Tibial artery (tissue), 4 donors: Measurements from ENCODE around the gene WNT9B.
A peak's percentile ranks its signal among the peaks of the same experiment; 100 is the strongest.

ENCODE experiments used
- DNase-seq, 2 donors: peaks; one replicate each; pipeline ENCODE4 v3.0.0-alpha.2; 2019
- H3K27ac ChIP-seq, 2 donors: fragments of 200-600 bp; sonication (generic) in 1 of 2; 1 replicate in 1 of 2; 2 replicates in 1 of 2; pipeline ENCODE4 v1.5.1; 2018 to 2019; ENCODE audit warnings: mild to moderate bottlenecking in 1 of 2
- H3K27me3 ChIP-seq, 2 donors: fragments of 200-600 bp; sonication (generic) in 1 of 2; one replicate each; pipeline versions ENCODE4 v1.5.1 to v1.6.0; 2016 to 2019
- H3K36me3 ChIP-seq, 3 donors: fragments of 200-600 bp; sonication (generic) in 2 of 3; one replicate each; pipeline ENCODE4 v1.5.1; 2016 to 2019; ENCODE audit warnings: mild to moderate bottlenecking in 2 of 3
- H3K4me1 ChIP-seq, 4 donors: fragments of 200-600 bp; sonication (generic) in 2 of 4; 1 replicate in 3 of 4; 2 replicates in 1 of 4; pipeline ENCODE4 v1.5.1; 2016 to 2019
- H3K4me3 ChIP-seq, 2 donors: fragments of 200-600 bp; sonication (generic) in 1 of 2; 1 replicate in 1 of 2; 2 replicates in 1 of 2; pipeline ENCODE4 v1.5.1; 2018 to 2019; ENCODE audit warnings: mild to moderate bottlenecking in 2 of 2
- H3K9me3 ChIP-seq, 3 donors: fragments of 200-600 bp; sonication (generic) in 1 of 3; one replicate each; pipeline ENCODE4 v1.5.1; 2016 to 2019
- CTCF ChIP-seq, 2 experiments: fragments of 200-600 bp in 1 of 2; fragments of 450-650 bp in 1 of 2; IDR thresholded peaks; one replicate each; pipeline ENCODE4 v1.5.1; 2017 to 2019; ENCODE audit warnings: antibody characterized with exemption in 2 of 2, mild to moderate bottlenecking in 1 of 2, moderate library complexity in 1 of 2
- intact Hi-C: fragments of 100-400 bp; cut with DNase I; formaldehyde crosslinking; loops from one replicate; pipeline ENCODE4 v1.15.0; 2023; ENCODE audit warnings: low total_unique reads

Gene WNT9B

GRCh38 chr17:46815474-46816353, 35.7 kb upstream of the WNT9B start:
- no peak overlapping the region for H3K27ac ChIP-seq
- no peaks in the 10 kb centered on the region for H3K36me3 ChIP-seq
- no peak for TF ChIP-seq CTCF (IDR thresholded peaks at IDR 0.05)
- intact Hi-C loops: loop anchor here (5.0 kb wide), 1 partner anchor 58 kb away; no protein-coding TSS in a partner anchor
- no peaks in the 10 kb centered on the region for H3K9me3 ChIP-seq
- H3K4me3 ChIP-seq: no peak overlapping the region
- DNase-seq: no peak
- peaks cover 4 to 94% of the 10 kb centered on the region in 2 donors for H3K27me3 ChIP-seq
- H3K4me1 ChIP-seq: peaks cover 0 to 24% (median 19%) of the 10 kb centered on the region in 4 donors

- intact Hi-C loops: loop anchor here (5.0 kb wide), 1 partner anchor 60 kb away; no protein-coding TSS in a partner anchor
- Histone ChIP-seq H3K9me3 (no peaks in the 10 kb centered on the region), H3K27me3 (peaks cover 4 to 96% of the 10 kb centered on the region in 2 donors), H3K4me3 (no peak overlapping the region), H3K27ac (no peak overlapping the region), H3K36me3 (no peaks in the 10 kb centered on the region), H3K4me1 (peaks cover 0 to 24% (median 19%) of the 10 kb centered on the region in 4 donors)
- TF ChIP-seq CTCF (IDR thresholded peaks at IDR 0.05): no peak
- DNase-seq: no peak
These were observed 34.1 kb upstream of the WNT9B start for GRCh38 chr17:46817151-46817900.

- H3K4me3 ChIP-seq: no peak overlapping the region
- no peaks in the 10 kb centered on the region for H3K9me3 ChIP-seq
- no peaks in the 10 kb centered on the region for H3K36me3 ChIP-seq
- intact Hi-C loops: loop anchor here (5.0 kb wide), 1 partner anchor 61 kb away; no protein-coding TSS in a partner anchor
- peaks cover 4 to 95% of the 10 kb centered on the region in 2 donors for H3K27me3 ChIP-seq
- H3K27ac ChIP-seq: no peak overlapping the region
- DNase-seq: no peak
- no peak for TF ChIP-seq CTCF (IDR thresholded peaks at IDR 0.05)
- peaks cover 0 to 24% (median 19%) of the 10 kb centered on the region in 4 donors for H3K4me1 ChIP-seq
These were observed 33.5 kb upstream of the WNT9B start for GRCh38 chr17:46817901-46818209.

- DNase-seq: no peak
- Histone ChIP-seq H3K4me3 (peak within 1 kb of the TSS; percentile 28), H3K9me3 (no peaks in the 10 kb centered on the region), H3K27ac (no peak within 1 kb of the TSS), H3K4me1 (peaks cover 0 to 24% (median 19%) of the 10 kb centered on the region in 4 donors), H3K36me3 (no peaks in the 10 kb centered on the region), H3K27me3 (peaks cover 4 to 96% of the 10 kb centered on the region in 2 donors)
- intact Hi-C loops: loop anchor here (5.0 kb wide), 1 partner anchor 61 kb away; no protein-coding TSS in a partner anchor
- TF ChIP-seq CTCF (IDR thresholded peaks at IDR 0.05): no peak
These were observed 33.0 kb upstream of the WNT9B start, which contains the start of gene WNT3 for GRCh38 chr17:46818316-46818928. TSS of gene WNT3 (minus strand) at chr17:46818692. CDS start at chr17:46818597, 95 bp downstream.
